Suprapubic skin (tissue), 4 donors: ENCODE measurements around the gene BAIAP2. TPM values are rescaled to one million over a fixed set of nuclear protein-coding genes. Genes with fewer than 3 reads are reported as not detected.

ENCODE experiments used
- DNase-seq, 2 donors: peaks; one replicate each; pipeline ENCODE4 v3.0.0-alpha.2; 2019; ENCODE audit warnings: low spot score in 2 of 2
- H3K27ac ChIP-seq: fragments of 200-600 bp; sonication (generic); one replicate; pipeline ENCODE4 v1.5.1; 2019
- H3K27me3 ChIP-seq: fragments of 200-600 bp; sonication (generic); one replicate; pipeline ENCODE4 v1.5.1; 2019
- H3K36me3 ChIP-seq: fragments of 200-600 bp; sonication (generic); one replicate; pipeline ENCODE4 v1.5.1; 2019
- H3K4me1 ChIP-seq: fragments of 200-600 bp; sonication (generic); one replicate; pipeline ENCODE4 v1.5.1; 2019
- H3K4me3 ChIP-seq: fragments of 200-600 bp; sonication (generic); one replicate; pipeline ENCODE4 v1.5.1; 2019; ENCODE audit warnings: mild to moderate bottlenecking
- H3K9me3 ChIP-seq: fragments of 200-600 bp; sonication (generic); one replicate; pipeline ENCODE4 v1.5.1; 2019
- EP300 ChIP-seq: sonication (generic); formaldehyde crosslinking; IDR thresholded peaks from one replicate; pipeline ENCODE4 v1.6.1; 2017; ENCODE audit warnings: antibody characterized with exemption
- POLR2A ChIP-seq, 2 donors: fragments of 450-650 bp; IDR thresholded peaks; one replicate each; pipeline ENCODE4 v1.6.1; 2017; ENCODE audit warnings: antibody characterized with exemption in 2 of 2, mild to moderate bottlenecking in 2 of 2, moderate library complexity in 2 of 2
- POLR2AphosphoS5 ChIP-seq, 3 donors: sonication (generic); formaldehyde crosslinking; IDR thresholded peaks; one replicate each; pipeline ENCODE4 v1.6.1; 2017; ENCODE audit warnings: antibody characterized with exemption in 3 of 3
- WGBS: methylation state at CpG from one replicate; pipeline ENCODE4 v1.1.5; 2018; 5-methylcytosine and 5-hydroxymethylcytosine counted together
- total RNA-seq, 4 donors: library from RNA; depleted of rRNA; stranded (reverse); fragments of >200 nt; gene quantifications; one replicate each; pipeline ENCODE4 v1.1.0, GENCODE V29; 2016
- TF ChIP-seq, protein P1 (sequence below), 2 donors: fragments of 200-600 bp in 1 of 2; fragments of 450-650 bp in 1 of 2; sonication (generic) in 1 of 2; IDR thresholded peaks; one replicate each; pipeline ENCODE4 v1.5.1; 2016 to 2019; ENCODE audit warnings: antibody characterized with exemption in 2 of 2, mild to moderate bottlenecking in 1 of 2, moderate library complexity in 1 of 2

The BAIAP2 gene
- total RNA-seq, 4 donors from 2014 or later = 214 to 283 (median 260) TPM

GRCh38 chr17:81129289-81129688, 94.3 kb downstream of the BAIAP2 start:
- no peak for DNase-seq
- Histone ChIP-seq H3K4me1 (peaks cover 13% of the 10 kb centered on the region), H3K27ac (no peak overlapping the region), H3K27me3 (peaks cover 10% of the 10 kb centered on the region), H3K4me3 (no peak overlapping the region), H3K36me3 (no peaks in the 10 kb centered on the region), H3K9me3 (no peaks in the 10 kb centered on the region)
- whole genome bisulfite sequencing = 93% methylated on average over 9 of the region's 11 CpGs
- TF ChIP-seq, protein P1, sequence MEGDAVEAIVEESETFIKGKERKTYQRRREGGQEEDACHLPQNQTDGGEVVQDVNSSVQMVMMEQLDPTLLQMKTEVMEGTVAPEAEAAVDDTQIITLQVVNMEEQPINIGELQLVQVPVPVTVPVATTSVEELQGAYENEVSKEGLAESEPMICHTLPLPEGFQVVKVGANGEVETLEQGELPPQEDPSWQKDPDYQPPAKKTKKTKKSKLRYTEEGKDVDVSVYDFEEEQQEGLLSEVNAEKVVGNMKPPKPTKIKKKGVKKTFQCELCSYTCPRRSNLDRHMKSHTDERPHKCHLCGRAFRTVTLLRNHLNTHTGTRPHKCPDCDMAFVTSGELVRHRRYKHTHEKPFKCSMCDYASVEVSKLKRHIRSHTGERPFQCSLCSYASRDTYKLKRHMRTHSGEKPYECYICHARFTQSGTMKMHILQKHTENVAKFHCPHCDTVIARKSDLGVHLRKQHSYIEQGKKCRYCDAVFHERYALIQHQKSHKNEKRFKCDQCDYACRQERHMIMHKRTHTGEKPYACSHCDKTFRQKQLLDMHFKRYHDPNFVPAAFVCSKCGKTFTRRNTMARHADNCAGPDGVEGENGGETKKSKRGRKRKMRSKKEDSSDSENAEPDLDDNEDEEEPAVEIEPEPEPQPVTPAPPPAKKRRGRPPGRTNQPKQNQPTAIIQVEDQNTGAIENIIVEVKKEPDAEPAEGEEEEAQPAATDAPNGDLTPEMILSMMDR (IDR thresholded peaks at IDR 0.05) = no peak
- no peak for TF ChIP-seq POLR2AphosphoS5 (IDR thresholded peaks at IDR 0.05)
- no peak for TF ChIP-seq EP300
- TF ChIP-seq POLR2A (IDR thresholded peaks at IDR 0.05) = no peak

- DNase-seq = no peak
- no CpG with 5 or more reads among the region's 14 CpGs for WGBS
- Histone ChIP-seq H3K36me3 (no peaks in the 10 kb centered on the region), H3K4me1 (peaks cover 13% of the 10 kb centered on the region), H3K4me3 (no peak overlapping the region), H3K27me3 (peaks cover 6% of the 10 kb centered on the region), H3K9me3 (no peaks in the 10 kb centered on the region), H3K27ac (no peak overlapping the region)
- TF ChIP-seq POLR2A (IDR thresholded peaks at IDR 0.05) (no peak), POLR2AphosphoS5 (IDR thresholded peaks at IDR 0.05) (no peak), EP300 (no peak)
- TF ChIP-seq, protein P1 (IDR thresholded peaks at IDR 0.05) = no peak
Measured at GRCh38 chr17:81129711-81130367, 94.9 kb downstream of the BAIAP2 start.

DNA sequence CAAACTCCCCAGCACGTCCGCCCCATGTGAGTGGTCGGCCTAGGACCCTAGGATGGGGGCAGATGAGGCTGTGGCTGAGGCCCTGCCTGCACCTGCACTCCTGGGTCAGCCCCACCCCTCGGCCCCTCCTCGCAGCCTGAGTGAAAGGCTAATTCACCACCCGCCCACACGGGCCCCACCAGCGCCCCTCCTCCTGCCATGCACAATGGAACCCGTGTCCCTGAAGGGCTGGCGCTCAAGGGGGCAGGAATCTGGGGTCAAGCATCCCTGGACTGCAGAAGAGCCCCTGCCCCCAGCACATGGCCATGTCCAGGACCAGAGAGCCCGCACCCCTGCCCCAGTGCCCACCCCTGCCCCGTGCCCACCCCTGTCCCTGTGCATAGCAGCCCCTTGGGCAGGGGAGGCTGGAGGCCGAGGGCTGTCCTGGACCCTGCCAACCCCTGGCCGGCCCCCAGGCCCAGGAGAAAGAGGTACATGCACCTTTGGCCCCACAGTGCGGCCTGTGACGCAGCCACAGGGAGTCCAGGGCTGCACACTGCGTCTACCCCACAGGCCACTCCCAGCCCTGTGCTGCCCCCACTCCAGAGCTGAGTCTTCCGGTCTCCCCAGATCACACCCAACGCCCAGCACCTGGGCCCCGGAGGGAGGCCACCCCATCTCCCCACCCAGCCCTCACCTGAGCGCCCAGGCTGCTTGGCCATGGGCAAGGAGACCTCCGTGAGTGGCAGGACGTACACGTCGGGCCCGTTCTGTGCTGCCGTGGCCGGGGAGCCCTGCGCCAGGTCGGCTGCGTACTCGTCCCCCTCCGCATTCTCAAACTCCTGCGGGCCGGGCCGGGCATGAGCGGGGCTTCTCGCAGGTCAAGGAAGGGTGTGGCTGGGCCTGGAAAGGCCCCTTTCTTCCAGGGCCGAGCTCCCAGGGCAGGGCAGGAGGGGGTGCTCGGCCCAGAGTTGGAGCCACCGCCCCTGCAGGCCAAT, 95.7 kb downstream of the BAIAP2 start:
- Histone ChIP-seq H3K4me1 (peaks cover 5% of the 10 kb centered on the region), H3K4me3 (no peak overlapping the region), H3K27me3 (peaks cover 9% of the 10 kb centered on the region), H3K27ac (no peak overlapping the region), H3K36me3 (no peaks in the 10 kb centered on the region), H3K9me3 (no peaks in the 10 kb centered on the region)
- TF ChIP-seq, protein P1 (IDR thresholded peaks at IDR 0.05) = no peak
- no peak for TF ChIP-seq EP300
- TF ChIP-seq POLR2AphosphoS5 (IDR thresholded peaks at IDR 0.05) = no peak
- no peak for TF ChIP-seq POLR2A (IDR thresholded peaks at IDR 0.05)
- whole genome bisulfite sequencing = 67% methylated on average over 3 of the region's 41 CpGs
- no peak for DNase-seq

DNA sequence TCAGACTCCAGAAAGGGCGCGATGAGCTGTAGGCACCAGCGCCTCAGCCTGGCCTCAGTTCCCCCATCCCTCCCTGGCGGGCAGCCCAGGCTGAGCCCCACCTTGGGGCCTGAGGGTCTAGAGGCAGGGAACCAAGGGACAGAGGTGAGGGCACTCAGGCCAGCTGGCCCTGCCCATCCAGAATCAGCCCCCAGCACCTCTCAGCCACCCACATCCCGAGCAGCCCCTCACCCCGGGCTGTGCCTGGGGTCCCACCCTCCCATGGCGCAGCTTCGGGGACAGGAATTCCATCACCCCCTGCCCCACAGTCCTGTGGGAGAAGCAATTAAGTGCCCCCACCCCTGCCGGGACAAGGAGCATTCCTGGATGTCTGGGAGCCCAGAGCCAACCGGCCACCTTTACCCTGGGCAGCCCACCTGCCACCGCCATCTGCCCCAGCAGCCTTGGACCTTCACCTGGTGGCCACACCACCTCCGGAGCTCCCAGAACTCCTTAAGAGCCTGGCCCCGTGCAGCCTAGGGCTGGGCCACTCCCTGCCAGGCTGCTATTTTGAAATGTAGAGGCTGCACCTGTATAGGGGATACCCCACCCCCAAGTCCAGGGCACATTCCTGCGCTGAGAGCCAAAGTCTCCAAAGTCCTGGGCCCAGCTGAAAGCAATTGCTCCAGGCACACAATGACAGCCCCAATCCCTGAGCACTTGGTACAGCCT, 96.7 kb downstream of the BAIAP2 start:
- Histone ChIP-seq H3K36me3 (no peaks in the 10 kb centered on the region), H3K4me1 (no peaks in the 10 kb centered on the region), H3K27me3 (peaks cover 3% of the 10 kb centered on the region), H3K27ac (no peak overlapping the region), H3K4me3 (no peak overlapping the region), H3K9me3 (no peaks in the 10 kb centered on the region)
- TF ChIP-seq, protein P1 (IDR thresholded peaks at IDR 0.05) = no peak
- no peak for TF ChIP-seq POLR2AphosphoS5 (IDR thresholded peaks at IDR 0.05)
- TF ChIP-seq EP300 = no peak
- no peak for TF ChIP-seq POLR2A (IDR thresholded peaks at IDR 0.05)
- DNase-seq = no peak
- 93% methylated on average over 3 of the region's 14 CpGs for WGBS

GRCh38 chr17:81132197-81132540, 97.2 kb downstream of the BAIAP2 start:
- Histone ChIP-seq H3K27ac (no peak overlapping the region), H3K27me3 (peaks cover 2% of the 10 kb centered on the region), H3K4me1 (no peaks in the 10 kb centered on the region), H3K36me3 (no peaks in the 10 kb centered on the region), H3K4me3 (no peak overlapping the region), H3K9me3 (no peaks in the 10 kb centered on the region)
- WGBS = no CpG with 5 or more reads among the region's 11 CpGs
- no peak for DNase-seq
- TF ChIP-seq, protein P1 (IDR thresholded peaks at IDR 0.05) = no peak
- no peak for TF ChIP-seq EP300
- no peak for TF ChIP-seq POLR2AphosphoS5 (IDR thresholded peaks at IDR 0.05)
- no peak for TF ChIP-seq POLR2A (IDR thresholded peaks at IDR 0.05)
